ENCODE data around the gene ZC3H12A. TPM values are rescaled to one million over a fixed set of nuclear protein-coding genes. Genes with fewer than 3 reads are reported as not detected.

Gene ZC3H12A
- polyA plus RNA-seq (ENCODE audit: insufficient read depth in 1 of 5, insufficient read length in 5 of 5, low replicate concordance in 1 of 5), result 1 to 10 TPM; 1.1 to 2.7 (median 1.9) TPM
- long read RNA-seq, donor 1, result 0 reads
- long read RNA-seq, donor 2, result 0 reads
- long read RNA-seq, donor 3, result 0 reads
- long read RNA-seq, donor 4, result 0 reads
- long read RNA-seq, donor 5, result 0 reads
- long read RNA-seq, donor 6, partial matches to known transcripts, result 0 of 1 reads
- long read RNA-seq, donor 6, other reads (novel, unspliced or antisense), result 0 of 1 reads
- long read RNA-seq, donor 7, result 0 reads
- long read RNA-seq, donor 8, result 0 reads

DNA sequence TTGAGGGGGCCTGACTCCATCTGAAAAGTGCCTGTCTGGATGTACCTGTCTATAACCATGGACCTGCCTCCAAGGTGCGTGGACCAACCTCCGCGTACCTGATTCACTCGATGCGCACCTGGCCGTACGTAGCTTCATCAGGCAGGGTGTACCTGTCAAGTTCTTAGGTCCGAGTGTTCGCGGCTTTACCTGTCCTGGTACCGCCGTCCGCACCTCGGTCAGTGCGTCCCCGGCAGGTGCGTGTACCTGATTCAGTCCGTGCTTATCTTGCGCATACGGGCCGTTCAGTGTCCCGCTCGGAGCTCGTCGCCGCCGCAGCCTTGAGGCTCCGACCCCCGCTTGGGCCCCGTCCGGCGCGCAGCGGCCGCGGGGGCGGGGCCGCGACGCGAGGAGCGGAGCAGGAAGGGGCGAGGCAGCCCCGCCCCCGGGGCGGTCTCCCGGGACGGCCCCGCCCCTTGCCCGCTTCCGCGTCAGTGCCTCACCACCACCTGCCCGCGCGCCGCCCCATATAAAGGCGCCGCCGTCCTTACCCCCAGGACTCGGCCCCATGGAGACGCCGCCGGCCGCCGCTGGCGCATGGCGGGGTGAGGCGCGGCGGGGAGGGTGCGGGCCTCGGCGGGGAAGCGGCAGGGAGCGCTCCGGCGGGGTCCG is at the start of gene ZC3H12A:
TSS of gene ZC3H12A (plus strand) at position 535 of the 651 bp plus-strand sequence. CDS start 917 bp downstream, outside the sequence.
- peak; percentile 85 to 87 for DNase-seq

DNA sequence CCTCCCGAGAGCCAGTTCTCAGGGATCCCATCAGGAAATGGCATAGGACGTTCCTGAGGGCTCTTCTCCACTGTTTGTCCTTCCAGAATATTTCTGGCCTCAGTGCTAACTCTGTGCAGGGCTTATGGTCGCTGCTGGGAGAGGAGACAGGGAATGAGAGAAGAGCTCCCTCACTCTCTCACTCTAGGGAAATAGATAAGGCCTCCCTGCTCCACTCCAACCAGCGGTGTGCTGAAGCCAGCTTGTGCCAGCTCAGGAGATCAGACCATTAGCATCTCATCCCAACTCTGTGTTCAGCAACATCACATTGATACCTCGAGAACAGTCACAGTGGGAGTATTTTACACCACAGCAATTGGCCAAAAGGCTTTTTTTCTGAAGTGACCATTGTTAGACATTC is 49.2 kb upstream of the ZC3H12A start:
- DNase-seq, result no peak

GRCh38 chr1:37429029-37429428 is 45.4 kb upstream of the ZC3H12A start:
- DNase-seq, result no peak

GRCh38 chr1:37430103-37430985 is 44.0 kb upstream of the ZC3H12A start:
- no peak for DNase-seq

DNA sequence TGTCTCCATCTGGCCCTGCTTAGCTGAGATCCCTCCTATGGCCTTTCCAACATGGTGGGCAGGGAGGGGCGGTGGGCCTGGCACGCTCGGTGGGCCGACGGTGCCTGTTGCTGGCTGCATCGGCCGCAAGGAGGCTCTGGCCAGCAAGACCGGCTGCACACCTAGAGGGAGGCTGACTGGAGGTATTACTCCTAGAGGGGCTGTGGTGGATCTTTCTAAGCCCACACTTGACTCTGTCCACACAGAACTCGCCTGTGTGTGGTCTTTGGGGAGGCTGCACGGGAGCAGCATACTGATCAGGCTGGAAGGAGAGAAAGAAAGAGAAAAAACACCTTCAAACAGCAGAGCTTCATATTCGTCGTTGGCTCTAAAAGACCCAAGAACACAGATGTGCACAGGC is 41.7 kb upstream of the ZC3H12A start:
- no peak for DNase-seq

GRCh38 chr1:37433171-37433570 is 41.2 kb upstream of the ZC3H12A start:
- no peak for DNase-seq

DNA sequence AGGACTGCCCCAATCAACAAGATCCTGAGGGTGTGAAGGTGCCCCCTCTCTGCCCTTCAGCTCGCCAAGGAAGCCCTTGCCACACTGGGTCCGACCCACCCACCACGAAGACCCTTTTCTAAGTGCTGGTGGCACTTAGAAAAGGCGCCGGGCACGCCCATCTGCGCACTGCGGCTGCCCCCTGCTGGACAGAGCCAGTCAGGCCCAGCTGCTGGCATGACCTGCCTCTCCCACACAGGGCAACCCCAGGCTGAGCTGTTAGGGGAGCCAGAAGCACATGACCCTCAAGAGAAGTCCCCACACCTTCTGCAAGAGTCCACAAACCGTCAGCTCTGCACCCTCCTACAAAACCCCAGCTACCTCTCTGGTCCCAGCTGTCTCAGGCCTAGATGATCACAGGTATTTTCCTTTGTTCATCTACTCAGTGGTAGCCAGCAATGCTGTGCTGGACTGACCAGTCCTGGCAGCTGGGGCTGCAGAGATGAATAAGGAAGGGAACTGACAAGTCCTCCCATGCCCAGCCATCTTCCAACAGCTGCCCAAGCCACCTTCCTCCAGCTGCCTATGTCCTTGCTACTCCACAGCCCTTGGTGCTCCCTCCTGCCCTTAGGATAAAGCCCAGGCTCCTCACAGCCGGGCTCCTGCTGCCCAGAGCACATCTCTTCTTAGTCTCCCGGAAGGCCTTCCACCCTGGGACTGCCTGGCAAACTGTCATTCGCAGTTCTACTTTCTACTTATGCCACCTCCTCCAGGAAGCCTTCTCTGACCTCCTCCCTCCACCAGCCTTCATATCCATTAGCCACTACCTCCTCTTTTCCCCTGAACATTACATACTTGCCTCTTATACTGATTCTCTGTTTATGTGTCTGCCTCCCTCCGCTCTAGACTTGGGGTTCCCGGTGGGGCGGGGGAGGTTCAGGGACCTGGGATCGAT is 39.8 kb upstream of the ZC3H12A start:
- peak in 1 of 2 donors; percentile 41 for DNase-seq

DNA sequence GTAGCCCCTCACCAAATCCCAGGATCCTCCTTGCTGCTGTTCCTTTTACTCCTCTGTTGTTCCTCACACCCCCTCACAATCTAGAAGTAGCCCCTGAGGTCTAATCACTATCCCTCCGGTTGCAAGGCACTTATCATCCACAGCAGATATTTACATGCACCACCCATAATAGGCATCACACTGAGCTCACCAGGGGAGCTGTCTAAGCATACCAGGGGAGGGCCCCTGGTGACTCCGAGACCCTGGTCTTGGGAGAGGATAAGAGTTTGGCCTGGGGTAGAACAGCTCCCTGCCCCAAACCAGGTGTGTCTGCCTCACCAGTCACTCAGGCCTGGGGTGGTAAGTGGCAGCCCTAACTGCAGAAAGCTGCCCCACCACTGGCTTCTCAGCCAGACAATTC is 37.3 kb upstream of the ZC3H12A start:
- no peak for DNase-seq

GRCh38 chr1:37438037-37438868 is 36.1 kb upstream of the ZC3H12A start:
- DNase-seq, result no peak

- no peak for DNase-seq
These were observed 35.5 kb upstream of the ZC3H12A start for GRCh38 chr1:37438869-37439343.

DNA sequence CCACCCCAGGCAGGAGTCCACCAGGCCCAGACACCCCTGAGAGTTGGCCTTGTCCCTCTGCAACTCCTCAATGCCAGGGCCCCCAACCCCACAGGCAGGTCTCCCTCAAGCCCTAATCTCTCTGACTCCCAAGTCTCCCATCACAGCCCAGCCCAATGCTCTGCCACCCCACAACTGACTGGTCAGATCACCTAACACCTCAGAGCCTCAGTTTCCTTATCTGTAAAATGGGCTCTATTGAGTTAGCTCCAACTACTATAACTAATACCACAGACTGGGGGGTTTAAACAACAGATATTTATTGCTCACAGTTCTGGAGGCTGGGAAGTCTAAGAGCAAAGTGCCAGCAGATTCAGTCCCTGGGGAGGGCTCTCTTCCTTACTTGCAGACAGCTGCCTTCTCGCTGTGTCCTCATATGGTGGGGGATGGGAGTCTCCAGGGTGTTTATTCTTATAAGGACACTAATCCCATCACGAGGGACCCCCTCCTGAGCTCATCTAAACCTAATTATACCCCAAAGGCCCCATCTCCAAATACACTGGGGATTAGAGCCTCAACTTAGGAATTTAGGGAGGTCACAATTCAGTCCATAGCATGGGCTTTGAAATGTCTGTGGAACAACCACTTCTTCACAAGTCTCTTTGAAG is 34.9 kb upstream of the ZC3H12A start:
- no peak for DNase-seq

DNA sequence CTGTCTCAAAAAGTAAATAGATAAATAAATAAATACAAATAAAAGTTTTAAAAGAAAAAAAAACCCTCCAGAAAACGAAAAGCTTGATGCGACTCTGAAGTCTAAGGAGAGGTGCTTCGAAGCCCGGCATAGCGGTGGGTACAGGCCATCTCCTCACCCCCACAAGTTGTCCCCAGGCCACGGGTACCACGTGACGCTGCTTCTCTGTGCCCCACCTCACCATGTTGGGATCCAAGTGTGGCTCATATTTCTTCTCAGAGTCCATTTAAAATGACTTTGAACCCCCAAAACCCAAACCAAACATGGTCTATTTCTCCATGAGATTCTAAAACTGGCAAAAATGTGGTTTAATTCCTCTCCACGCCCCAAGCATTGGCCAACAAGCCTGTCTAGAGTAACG is 32.9 kb upstream of the ZC3H12A start:
- no peak for DNase-seq

DNA sequence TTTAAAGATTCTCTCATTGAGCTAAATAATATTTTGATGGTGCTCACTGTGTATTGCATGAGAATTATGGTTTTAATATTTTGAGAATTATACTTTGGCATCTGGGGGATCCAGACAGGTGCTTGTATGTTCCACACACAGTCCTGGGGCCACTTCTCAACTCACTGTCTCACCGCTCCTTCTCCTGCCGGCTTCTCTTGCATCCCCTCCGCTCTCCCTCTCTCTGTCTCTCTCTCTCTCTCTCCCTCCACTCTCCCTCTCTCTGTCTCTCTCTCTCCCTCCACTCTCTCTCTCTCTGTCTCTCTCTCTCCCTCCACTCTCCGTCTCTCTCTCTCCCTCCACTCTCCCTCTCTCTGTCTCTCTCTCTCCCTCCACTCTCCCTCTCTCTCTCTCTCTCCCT is 32.2 kb upstream of the ZC3H12A start:
- no peak for DNase-seq

- no peak for DNase-seq
These were observed 31.7 kb upstream of the ZC3H12A start for GRCh38 chr1:37442644-37443043.

DNA sequence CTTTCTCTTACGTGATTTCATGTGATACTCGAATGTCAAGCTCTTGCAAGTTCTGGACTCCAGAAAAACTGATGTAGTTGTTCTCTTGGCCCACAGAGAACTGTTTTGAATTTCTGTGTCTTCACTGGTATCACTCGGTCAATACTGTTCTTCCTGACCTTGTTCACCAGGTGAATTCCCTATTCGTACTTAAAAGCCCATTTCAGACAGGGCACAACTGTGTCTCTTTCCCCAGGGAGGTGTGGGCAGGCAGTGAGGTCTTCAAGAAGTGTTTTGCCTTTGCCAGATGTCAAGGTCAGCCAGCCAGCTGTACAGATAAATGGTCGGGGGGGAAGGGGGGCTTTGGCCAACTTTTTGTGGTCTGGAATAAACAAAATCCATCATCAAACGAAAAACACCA is 27.5 kb upstream of the ZC3H12A start:
- no peak for DNase-seq

DNA sequence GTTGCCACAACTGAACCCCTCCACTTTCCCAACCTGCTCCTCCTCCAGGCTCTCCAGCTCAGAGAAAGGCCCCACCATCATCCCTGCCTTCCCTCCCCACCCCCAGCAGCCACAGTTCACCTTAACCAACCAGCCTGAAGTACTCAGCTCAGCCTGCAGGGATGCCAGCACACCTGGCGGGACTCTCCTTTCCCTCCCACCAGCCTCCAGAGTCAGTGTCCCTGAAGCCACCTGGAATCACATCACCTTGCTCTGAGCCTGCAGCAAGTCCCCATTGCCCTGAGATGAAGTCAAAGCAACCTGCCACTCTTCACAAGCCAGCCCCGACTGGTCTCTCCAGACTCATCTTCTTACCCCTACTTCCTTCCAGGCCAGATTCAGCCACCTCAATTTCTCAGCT is 26.2 kb upstream of the ZC3H12A start:
- no peak for DNase-seq

- no peak for DNase-seq
These were observed 25.5 kb upstream of the ZC3H12A start for GRCh38 chr1:37448691-37449417.

- no peak for DNase-seq
These were observed 24.4 kb upstream of the ZC3H12A start for GRCh38 chr1:37449936-37450335.

DNA sequence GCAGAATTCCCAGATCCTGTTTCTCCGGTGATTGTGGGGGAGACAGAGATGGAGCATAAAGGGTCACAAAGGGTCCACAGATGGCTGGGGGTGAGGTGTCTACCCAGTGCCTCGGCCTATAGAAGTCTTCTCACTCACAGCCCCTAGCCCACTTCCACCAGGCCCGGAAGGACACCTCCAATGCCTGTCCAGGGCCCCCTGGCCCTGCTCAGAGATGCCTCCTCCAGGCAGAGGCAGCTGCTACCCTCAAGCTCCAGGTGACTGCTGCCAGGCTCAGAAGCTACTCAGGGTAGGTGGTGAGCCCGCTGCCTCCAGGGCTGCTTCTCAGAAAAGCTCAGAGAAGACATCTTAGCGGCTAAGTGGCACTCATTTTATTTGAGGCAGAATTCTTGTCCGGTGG is 22.0 kb upstream of the ZC3H12A start:
- DNase-seq, result no peak
